HL-60 (cell line): ENCODE measurements around the gene AKNA.

Experiments
- CTCF ChIP-seq: IDR thresholded peaks from one replicate; pipeline ENCODE4 v1.5.1; 2011; ENCODE audit warnings: low read length, control low read depth, inconsistent platforms; ENCODE audit not compliant: insufficient read depth
- POLR2AphosphoS5 ChIP-seq: IDR thresholded peaks from 2 replicates; pipeline ENCODE4 v1.6.1; 2012; ENCODE audit warnings: low read depth

GRCh38 chr9:114378883-114379282 is 8.9 kb downstream of the AKNA start:
- TF ChIP-seq CTCF = no peak
- TF ChIP-seq POLR2AphosphoS5 = no peak
